ENCODE data around the gene TMEM233.

GRCh38 chr12:119546340-119546739 is 47.2 kb upstream of the TMEM233 start:
- TF ChIP-seq EZH2 (IDR thresholded peaks at IDR 0.05) (no peak), POLR2AphosphoS5 (IDR thresholded peaks at IDR 0.05; ENCODE audit: borderline replicate concordance, low read depth, low read length) (no peak)

Measured in SK-N-MC (cell line).